Keratinocyte (primary cell): ENCODE results near the gene CHAF1A. TPM values are rescaled to one million over a fixed set of nuclear protein-coding genes. Genes with fewer than 3 reads are reported as not detected.
A peak's percentile ranks its signal among the peaks of the same experiment; 100 is the strongest.

ENCODE experiments used
- DNase-seq: peaks from one replicate; pipeline ENCODE4 v3.0.0-alpha.2; 2011; ENCODE audit warnings: low read depth, missing footprints, low spot score
- FAIRE-seq: peaks from 2 replicates; lab custom pipeline; 2011; peaks lifted over from hg19 to GRCh38; lab: Jason Lieb, UNC
- H2AFZ ChIP-seq: 2 replicates; pipeline ENCODE4 v1.6.0; 2012; ENCODE audit warnings: low read length, control low read depth, inconsistent platforms; ENCODE audit not compliant: control insufficient read depth
- H3K27ac ChIP-seq: 2 replicates; pipeline ENCODE4 v1.5.1; 2011; ENCODE audit warnings: low read length; ENCODE audit not compliant: control insufficient read depth, insufficient read depth
- H3K27me3 ChIP-seq: 3 replicates; pipeline ENCODE4 v1.6.0; 2011; ENCODE audit warnings: low read length; ENCODE audit not compliant: control insufficient read depth, insufficient read depth; ENCODE audit errors: extremely low read depth
- H3K36me3 ChIP-seq, 2 experiments: 2 replicates in 1 of 2; 3 replicates in 1 of 2; pipeline ENCODE4 v1.5.1; 2011; ENCODE audit warnings: low read length in 2 of 2, mild to moderate bottlenecking in 1 of 2; ENCODE audit not compliant: control insufficient read depth in 2 of 2, insufficient read depth in 2 of 2; ENCODE audit errors: extremely low read depth in 1 of 2
- H3K4me1 ChIP-seq: 3 replicates; pipeline ENCODE4 v1.5.1; 2011; ENCODE audit warnings: low read length; ENCODE audit not compliant: control insufficient read depth, insufficient read depth; ENCODE audit errors: extremely low read depth
- H3K4me2 ChIP-seq: 3 replicates; pipeline ENCODE4 v1.6.0; 2011; ENCODE audit warnings: low read depth, low read length; ENCODE audit not compliant: control insufficient read depth, insufficient read depth; ENCODE audit errors: extremely low read depth
- H3K4me3 ChIP-seq, 3 experiments: fragments of 200-600 bp in 1 of 3; sonication (generic) in 1 of 3; 2 replicates in 2 of 3; 3 replicates in 1 of 3; pipeline ENCODE4 v1.5.1; 2011 to 2016; ENCODE audit warnings: low read length in 3 of 3, mild to moderate bottlenecking in 3 of 3, control low read depth in 2 of 3, inconsistent platforms in 1 of 3, low read depth in 1 of 3, mixed read lengths in 1 of 3, mixed run types in 1 of 3, moderate library complexity in 1 of 3; ENCODE audit not compliant: control insufficient read depth in 2 of 3, insufficient read depth in 2 of 3; ENCODE audit errors: extremely low read depth in 1 of 3
- H3K79me2 ChIP-seq: 2 replicates; pipeline ENCODE4 v1.6.0; 2012; ENCODE audit warnings: low read length; ENCODE audit not compliant: control insufficient read depth, insufficient read depth
- H3K9ac ChIP-seq: 3 replicates; pipeline ENCODE4 v1.6.0; 2011; ENCODE audit warnings: low read length; ENCODE audit not compliant: control insufficient read depth, insufficient read depth; ENCODE audit errors: extremely low read depth
- H3K9me1 ChIP-seq: 3 replicates; pipeline ENCODE4 v1.6.0; 2011; ENCODE audit warnings: low read length; ENCODE audit not compliant: control insufficient read depth, insufficient read depth; ENCODE audit errors: extremely low read depth
- H3K9me3 ChIP-seq: 2 replicates; pipeline ENCODE4 v1.5.1; 2012; ENCODE audit warnings: low read depth, low read length; ENCODE audit not compliant: control insufficient read depth
- H4K20me1 ChIP-seq: 3 replicates; pipeline ENCODE4 v1.6.0; 2011; ENCODE audit warnings: low read length; ENCODE audit not compliant: control insufficient read depth, insufficient read depth; ENCODE audit errors: extremely low read depth
- CTCF ChIP-seq, 3 experiments: IDR thresholded peaks in 1 of 3; conservative IDR thresholded peaks in 1 of 3; optimal IDR thresholded peaks in 1 of 3; 2 replicates in 2 of 3; 3 replicates in 1 of 3; pipeline versions ENCODE3 to v1.5.1; 2011; ENCODE audit warnings: low read length in 3 of 3, mild to moderate bottlenecking in 3 of 3, moderate library complexity in 2 of 3, control low read depth in 1 of 3, inconsistent platforms in 1 of 3; ENCODE audit not compliant: insufficient read depth in 2 of 3; ENCODE audit errors: extremely low read depth in 1 of 3
- EZH2 ChIP-seq: IDR thresholded peaks from one replicate; pipeline ENCODE4 v1.6.1; 2012; ENCODE audit warnings: inconsistent platforms, mild to moderate bottlenecking, low read length, moderate library complexity
- dilution Hi-C: fragments of 300-500 bp; cut with MboI; formaldehyde crosslinking; loops from one replicate; pipeline ENCODE4 v1.7.0; 2020; ENCODE audit warnings: low sequenced_read_pairs; ENCODE audit not compliant: extremely low pct_ligation_motif_present
- polyA plus RNA-seq, 5 experiments: library from polyadenylated mRNA; depleted of rRNA in 3 of 5; stranded (reverse) in 3 of 5; stranded (forward) in 1 of 5; unstranded in 1 of 5; fragments of >200 nt; gene quantifications; 1 replicate in 1 of 5; 2 replicates in 3 of 5; 3 replicates in 1 of 5; pipeline versions ENCODE4 v1.2.1 to v1.2.3, GENCODE V29; 2011 to 2012; ENCODE audit warnings: missing spikeins in 2 of 5, low read depth in 1 of 5, low replicate concordance in 1 of 5

CHAF1A gene
- polyA plus RNA-seq, 1 donor (not counting 4 experiments of a cell fraction or from before 2014, with no cell fraction given), result 10.6 TPM

GRCh38 chr19:4391306-4391693 lies 11.1 kb upstream of the CHAF1A start:
- Histone ChIP-seq H4K20me1 (peaks cover 10% of the 10 kb centered on the region), H2AFZ (no peak overlapping the region), H3K4me2 (peak overlapping the region; percentile 54), H3K79me2 (peaks cover 94% of the 10 kb centered on the region), H3K4me1 (peaks cover 34% of the 10 kb centered on the region), H3K9me3 (no peaks in the 10 kb centered on the region), H3K27me3 (no peaks in the 10 kb centered on the region), H3K36me3 (peaks cover 14 to 16% of the 10 kb centered on the region in 2 experiments), H3K9me1 (no peaks in the 10 kb centered on the region), H3K4me3 (peak overlapping the region in 2 of 3 experiments; percentile 12 to 30), H3K27ac (peak overlapping the region; percentile 56), H3K9ac (peak overlapping the region; percentile 48)
- no peak for FAIRE-seq
- DNase-seq, result no peak
- TF ChIP-seq CTCF (optimal IDR thresholded peaks at IDR 0.05 in 1 of 3, IDR thresholded peaks at IDR 0.05 in 1 of 3, conservative IDR thresholded peaks at IDR 0.05 in 1 of 3; ENCODE audit: extremely low read depth in 1 of 3, insufficient read depth in 2 of 3, low read length in 3 of 3), result no peak
- no peak for TF ChIP-seq EZH2
- dilution Hi-C loops, result no loop called here

GRCh38 chr19:4391701-4392483 lies 10.5 kb upstream of the CHAF1A start:
- no peak for DNase-seq
- FAIRE-seq, result peak; percentile 32
- dilution Hi-C loops, result no loop called here

More at GRCh38 chr19:4391701-4392483, 10.5 kb upstream of the CHAF1A start:
- peak overlapping the region in 2 of 3 experiments; percentile 9 to 12 for H3K4me3 ChIP-seq
- peaks cover 96% of the 10 kb centered on the region for H3K79me2 ChIP-seq
- TF ChIP-seq CTCF (optimal IDR thresholded peaks at IDR 0.05 in 1 of 3, IDR thresholded peaks at IDR 0.05 in 1 of 3, conservative IDR thresholded peaks at IDR 0.05 in 1 of 3; ENCODE audit: extremely low read depth in 1 of 3, insufficient read depth in 2 of 3, low read length in 3 of 3) (no peak), EZH2 (no peak)
- H2AFZ ChIP-seq, result no peak overlapping the region
- peaks cover 14 to 21% of the 10 kb centered on the region in 2 experiments for H3K36me3 ChIP-seq
- H3K4me1 ChIP-seq, result peaks cover 34% of the 10 kb centered on the region
- H3K9me1 ChIP-seq, result no peaks in the 10 kb centered on the region
- H3K9me3 ChIP-seq, result no peaks in the 10 kb centered on the region
- H3K27me3 ChIP-seq, result no peaks in the 10 kb centered on the region
- peaks cover 10% of the 10 kb centered on the region for H4K20me1 ChIP-seq
- H3K27ac ChIP-seq, result peak overlapping the region; percentile 56
- H3K4me2 ChIP-seq, result peak overlapping the region; percentile 54
- H3K9ac ChIP-seq, result peak overlapping the region; percentile 48
